Measurements from ENCODE around the gene ARMC5. TPM values are rescaled to one million over a fixed set of nuclear protein-coding genes. Genes with fewer than 3 reads are reported as not detected.

ARMC5 gene
- total and polyA plus RNA-seq, 9 of the 15 experiments (the other 6 are each of a cell fraction or from before 2014, with no cell fraction given): 0.11 to 13.5 (median 2.1) TPM

DNA sequence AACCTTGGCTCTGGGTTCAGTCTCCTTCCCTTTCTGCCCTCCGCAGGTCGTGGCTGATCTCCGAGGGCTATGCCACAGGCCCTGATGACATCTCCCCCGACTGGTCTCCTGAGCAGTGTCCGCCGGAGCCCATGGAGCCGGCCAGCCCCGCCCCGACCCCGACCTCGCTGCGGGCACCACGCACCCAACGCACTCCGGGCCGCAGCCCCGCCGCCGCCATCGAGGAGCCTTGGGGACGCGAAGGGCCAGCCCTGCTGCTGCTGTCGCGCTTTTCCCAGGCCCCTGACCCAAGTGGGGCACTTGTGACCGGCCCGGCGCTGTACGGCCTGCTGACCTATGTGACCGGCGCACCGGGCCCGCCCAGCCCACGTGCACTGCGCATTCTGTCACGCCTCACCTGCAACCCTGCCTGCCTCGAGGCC is 5.1 kb downstream of the ARMC5 start:
- DNase-seq (ENCODE audit: extremely low read depth in 1 of 4, low spot score in 3 of 4): peak in 2 of 4 experiments; percentile 1 to 8
- ChIA-PET POLR2A (interaction anchor here (0.6 to 0.9 kb wide), 3 partner anchors 11 to 65 kb away, joined by 3 read pairs; no protein-coding TSS in a partner anchor), CTCF (ENCODE audit: low intra/inter-chr PET ratio) (no interaction called here)
- no peaks in the 10 kb centered on the region for H4K20me1 ChIP-seq (replicated peaks; ENCODE audit: control insufficient read depth, insufficient read depth, low read length)
- H3K27ac ChIP-seq (ENCODE audit: extremely low read depth, low read depth, low read length): no peak overlapping the region
- no peak overlapping the region for H2AFZ ChIP-seq (ENCODE audit: low read depth, low read length)
- TF ChIP-seq HEY1 (CRISPR knock-in tag; IDR thresholded peaks at IDR 0.05; ENCODE audit: borderline replicate concordance): no peak
- TF ChIP-seq, protein P1, sequence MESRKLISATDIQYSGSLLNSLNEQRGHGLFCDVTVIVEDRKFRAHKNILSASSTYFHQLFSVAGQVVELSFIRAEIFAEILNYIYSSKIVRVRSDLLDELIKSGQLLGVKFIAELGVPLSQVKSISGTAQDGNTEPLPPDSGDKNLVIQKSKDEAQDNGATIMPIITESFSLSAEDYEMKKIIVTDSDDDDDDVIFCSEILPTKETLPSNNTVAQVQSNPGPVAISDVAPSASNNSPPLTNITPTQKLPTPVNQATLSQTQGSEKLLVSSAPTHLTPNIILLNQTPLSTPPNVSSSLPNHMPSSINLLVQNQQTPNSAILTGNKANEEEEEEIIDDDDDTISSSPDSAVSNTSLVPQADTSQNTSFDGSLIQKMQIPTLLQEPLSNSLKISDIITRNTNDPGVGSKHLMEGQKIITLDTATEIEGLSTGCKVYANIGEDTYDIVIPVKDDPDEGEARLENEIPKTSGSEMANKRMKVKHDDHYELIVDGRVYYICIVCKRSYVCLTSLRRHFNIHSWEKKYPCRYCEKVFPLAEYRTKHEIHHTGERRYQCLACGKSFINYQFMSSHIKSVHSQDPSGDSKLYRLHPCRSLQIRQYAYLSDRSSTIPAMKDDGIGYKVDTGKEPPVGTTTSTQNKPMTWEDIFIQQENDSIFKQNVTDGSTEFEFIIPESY (CRISPR knock-in tag; IDR thresholded peaks at IDR 0.05): 0 out of 2 replicates have a peak, but pooled peaks have one; percentile 26
- 100% methylated on average over 5 of the region's 36 CpGs for WGBS (ENCODE audit: insufficient coverage, low coverage, missing lambda C conversion rate)
- H3K27me3 ChIP-seq (ENCODE audit: control insufficient read depth in 2 of 2, insufficient read depth in 2 of 2, low read length in 2 of 2): no peaks in the 10 kb centered on the region
- peaks cover 48% of the 10 kb centered on the region; the same call in 2 of the 3 replicates for H3K36me3 ChIP-seq (ENCODE audit: control insufficient read depth, insufficient read depth, low read length)
- no peaks in the 10 kb centered on the region for H3K9me1 ChIP-seq (ENCODE audit: control insufficient read depth, insufficient read depth, low read length)
- no peak overlapping the region for H3K4me3 ChIP-seq
- BruUV-seq (replicated peaks): no TSS peak
- in situ Hi-C loops (cut with MboI) (no loop called here), intact Hi-C loops (cut with micrococcal nuclease) (no loop called here)
- peaks cover 13% of the 10 kb centered on the region; the same call in 2 of the 3 replicates for H3K79me2 ChIP-seq (ENCODE audit: control insufficient read depth, insufficient read depth, low read length)
- no peak for ATAC-seq
- H3K4me2 ChIP-seq (ENCODE audit: insufficient read depth, low read length): no peak overlapping the region
- H3K9ac ChIP-seq (ENCODE audit: insufficient read depth in 1 of 2, low read depth in 2 of 2, low read length in 2 of 2): no peak overlapping the region
- H3K9me3 ChIP-seq (replicated peaks; ENCODE audit: control insufficient read depth, insufficient read depth, low read depth, low read length): no peaks in the 10 kb centered on the region
- no peak for FAIRE-seq
- H3K4me1 ChIP-seq (replicated peaks in 1 of 2; ENCODE audit: control insufficient read depth in 2 of 2, insufficient read depth in 2 of 2, low read length in 2 of 2): peaks cover 4 to 21% of the 10 kb centered on the region in 2 experiments; a peak in 4 of 5 replicates

DNA sequence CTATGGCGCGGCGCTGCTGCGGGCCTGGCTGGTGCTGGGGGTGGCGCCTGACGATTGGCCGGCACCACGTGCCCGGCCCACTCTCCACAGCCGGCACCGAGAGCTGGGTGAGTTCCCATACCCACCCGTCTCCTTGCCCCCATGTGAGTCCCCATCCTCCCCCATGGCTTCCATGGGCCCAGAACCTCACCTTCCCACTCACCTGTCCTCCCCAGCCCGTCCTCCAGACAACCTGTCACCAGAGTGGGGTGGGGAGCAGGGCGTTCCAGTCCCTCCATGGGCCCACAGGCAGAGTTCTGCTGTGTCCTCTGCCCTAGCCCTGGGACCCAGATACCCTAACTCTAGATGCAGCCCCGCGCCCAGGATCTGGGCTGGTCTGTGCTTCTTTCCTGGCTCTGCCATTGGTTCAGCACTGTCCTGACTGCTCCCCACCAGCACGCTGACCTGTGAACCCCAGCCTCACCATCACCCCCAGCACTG is 5.5 kb downstream of the ARMC5 start:
- H3K9me1 ChIP-seq (ENCODE audit: control insufficient read depth, insufficient read depth, low read length): no peaks in the 10 kb centered on the region
- DNase-seq (ENCODE audit: extremely low read depth in 1 of 4, low spot score in 3 of 4) (no peak), ATAC-seq (no peak), FAIRE-seq (no peak)
- H3K27ac ChIP-seq (ENCODE audit: extremely low read depth, low read depth, low read length): no peak overlapping the region
- H2AFZ ChIP-seq (ENCODE audit: low read depth, low read length): no peak overlapping the region
- 94% methylated on average over 7 of the region's 17 CpGs for WGBS (ENCODE audit: insufficient coverage, low coverage, missing lambda C conversion rate)
- CTCF ChIA-PET (ENCODE audit: low intra/inter-chr PET ratio): no interaction called here
- no peak overlapping the region for H3K4me3 ChIP-seq
- H3K36me3 ChIP-seq (ENCODE audit: control insufficient read depth, insufficient read depth, low read length): peaks cover 48% of the 10 kb centered on the region; the same call in 2 of the 3 replicates
- BruUV-seq (replicated peaks): no TSS peak
- no peaks in the 10 kb centered on the region for H4K20me1 ChIP-seq (replicated peaks; ENCODE audit: control insufficient read depth, insufficient read depth, low read length)
- POLR2A ChIA-PET: no interaction called here
- no peaks in the 10 kb centered on the region for H3K27me3 ChIP-seq (ENCODE audit: control insufficient read depth in 2 of 2, insufficient read depth in 2 of 2, low read length in 2 of 2)
- H3K4me2 ChIP-seq (ENCODE audit: insufficient read depth, low read length): no peak overlapping the region
- H3K9me3 ChIP-seq (replicated peaks; ENCODE audit: control insufficient read depth, insufficient read depth, low read depth, low read length): no peaks in the 10 kb centered on the region
- no peak overlapping the region for H3K9ac ChIP-seq (ENCODE audit: insufficient read depth in 1 of 2, low read depth in 2 of 2, low read length in 2 of 2)
- peaks cover 13% of the 10 kb centered on the region; the same call in 2 of the 3 replicates for H3K79me2 ChIP-seq (ENCODE audit: control insufficient read depth, insufficient read depth, low read length)
- intact Hi-C loops (cut with micrococcal nuclease): no loop called here
- H3K4me1 ChIP-seq (replicated peaks in 1 of 2; ENCODE audit: control insufficient read depth in 2 of 2, insufficient read depth in 2 of 2, low read length in 2 of 2): peaks cover 4 to 21% of the 10 kb centered on the region in 2 experiments; a peak in 4 of 5 replicates
- in situ Hi-C loops (cut with MboI): no loop called here
- TF ChIP-seq, protein P2, sequence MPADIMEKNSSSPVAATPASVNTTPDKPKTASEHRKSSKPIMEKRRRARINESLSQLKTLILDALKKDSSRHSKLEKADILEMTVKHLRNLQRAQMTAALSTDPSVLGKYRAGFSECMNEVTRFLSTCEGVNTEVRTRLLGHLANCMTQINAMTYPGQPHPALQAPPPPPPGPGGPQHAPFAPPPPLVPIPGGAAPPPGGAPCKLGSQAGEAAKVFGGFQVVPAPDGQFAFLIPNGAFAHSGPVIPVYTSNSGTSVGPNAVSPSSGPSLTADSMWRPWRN (IDR thresholded peaks at IDR 0.05; ENCODE audit: low read depth): no peak
- TF ChIP-seq, protein P3, sequence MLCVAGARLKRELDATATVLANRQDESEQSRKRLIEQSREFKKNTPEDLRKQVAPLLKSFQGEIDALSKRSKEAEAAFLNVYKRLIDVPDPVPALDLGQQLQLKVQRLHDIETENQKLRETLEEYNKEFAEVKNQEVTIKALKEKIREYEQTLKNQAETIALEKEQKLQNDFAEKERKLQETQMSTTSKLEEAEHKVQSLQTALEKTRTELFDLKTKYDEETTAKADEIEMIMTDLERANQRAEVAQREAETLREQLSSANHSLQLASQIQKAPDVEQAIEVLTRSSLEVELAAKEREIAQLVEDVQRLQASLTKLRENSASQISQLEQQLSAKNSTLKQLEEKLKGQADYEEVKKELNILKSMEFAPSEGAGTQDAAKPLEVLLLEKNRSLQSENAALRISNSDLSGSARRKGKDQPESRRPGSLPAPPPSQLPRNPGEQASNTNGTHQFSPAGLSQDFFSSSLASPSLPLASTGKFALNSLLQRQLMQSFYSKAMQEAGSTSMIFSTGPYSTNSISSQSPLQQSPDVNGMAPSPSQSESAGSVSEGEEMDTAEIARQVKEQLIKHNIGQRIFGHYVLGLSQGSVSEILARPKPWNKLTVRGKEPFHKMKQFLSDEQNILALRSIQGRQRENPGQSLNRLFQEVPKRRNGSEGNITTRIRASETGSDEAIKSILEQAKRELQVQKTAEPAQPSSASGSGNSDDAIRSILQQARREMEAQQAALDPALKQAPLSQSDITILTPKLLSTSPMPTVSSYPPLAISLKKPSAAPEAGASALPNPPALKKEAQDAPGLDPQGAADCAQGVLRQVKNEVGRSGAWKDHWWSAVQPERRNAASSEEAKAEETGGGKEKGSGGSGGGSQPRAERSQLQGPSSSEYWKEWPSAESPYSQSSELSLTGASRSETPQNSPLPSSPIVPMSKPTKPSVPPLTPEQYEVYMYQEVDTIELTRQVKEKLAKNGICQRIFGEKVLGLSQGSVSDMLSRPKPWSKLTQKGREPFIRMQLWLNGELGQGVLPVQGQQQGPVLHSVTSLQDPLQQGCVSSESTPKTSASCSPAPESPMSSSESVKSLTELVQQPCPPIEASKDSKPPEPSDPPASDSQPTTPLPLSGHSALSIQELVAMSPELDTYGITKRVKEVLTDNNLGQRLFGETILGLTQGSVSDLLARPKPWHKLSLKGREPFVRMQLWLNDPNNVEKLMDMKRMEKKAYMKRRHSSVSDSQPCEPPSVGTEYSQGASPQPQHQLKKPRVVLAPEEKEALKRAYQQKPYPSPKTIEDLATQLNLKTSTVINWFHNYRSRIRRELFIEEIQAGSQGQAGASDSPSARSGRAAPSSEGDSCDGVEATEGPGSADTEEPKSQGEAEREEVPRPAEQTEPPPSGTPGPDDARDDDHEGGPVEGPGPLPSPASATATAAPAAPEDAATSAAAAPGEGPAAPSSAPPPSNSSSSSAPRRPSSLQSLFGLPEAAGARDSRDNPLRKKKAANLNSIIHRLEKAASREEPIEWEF (CRISPR knock-in tag; IDR thresholded peaks at IDR 0.05): no peak
- TF ChIP-seq NCOA6 (IDR thresholded peaks at IDR 0.05) (no peak), PCBP1 (IDR thresholded peaks at IDR 0.05; ENCODE audit: low read depth, low read length, poor library complexity, severe bottlenecking) (peak; percentile 35), ZNF165 (CRISPR knock-in tag; IDR thresholded peaks at IDR 0.05; ENCODE audit: borderline replicate concordance) (no peak)
